DMS 273 treated with DMSO at 0.1 percent for 48 hours (cell line): ENCODE measurements around the gene NTMT1.

ENCODE experiments used
- DNase-seq: peaks from one replicate; lab custom pipeline; 2025; lab: John Stamatoyannopoulos, UW

NTMT1 gene

GRCh38 chr9:129597355-129598088 lies 28.4 kb upstream of the NTMT1 start:
- no peak for DNase-seq

- no peak for DNase-seq
These were observed 27.8 kb upstream of the NTMT1 start for GRCh38 chr9:129598089-129598596.

GRCh38 chr9:129601082-129601674 lies 24.8 kb upstream of the NTMT1 start:
- DNase-seq: no peak

GRCh38 chr9:129602598-129603415 lies 23.2 kb upstream of the NTMT1 start:
- DNase-seq: no peak

- no peak for DNase-seq
These were observed 21.8 kb upstream of the NTMT1 start for GRCh38 chr9:129604056-129604765.

- no peak for DNase-seq
These were observed 21.2 kb upstream of the NTMT1 start for GRCh38 chr9:129604766-129605163.

- DNase-seq: no peak
These were observed 19.6 kb upstream of the NTMT1 start for GRCh38 chr9:129606161-129607026.

GRCh38 chr9:129607027-129607387 lies 19.0 kb upstream of the NTMT1 start:
- no peak for DNase-seq

- DNase-seq: no peak
These were observed 17.1 kb upstream of the NTMT1 start for GRCh38 chr9:129608561-129609481.

GRCh38 chr9:129609486-129610212 lies 16.3 kb upstream of the NTMT1 start:
- no peak for DNase-seq

GRCh38 chr9:129610213-129610472 lies 15.8 kb upstream of the NTMT1 start:
- DNase-seq: no peak

GRCh38 chr9:129610473-129611306 lies 15.3 kb upstream of the NTMT1 start:
- peak; percentile 16 for DNase-seq

GRCh38 chr9:129611307-129611800 lies 14.6 kb upstream of the NTMT1 start:
- DNase-seq: no peak

GRCh38 chr9:129612123-129612522 lies 13.8 kb upstream of the NTMT1 start:
- no peak for DNase-seq

GRCh38 chr9:129612815-129613519 lies 13.0 kb upstream of the NTMT1 start:
- DNase-seq: no peak

- DNase-seq: no peak
These were observed 12.3 kb upstream of the NTMT1 start for GRCh38 chr9:129613520-129614175.

- DNase-seq: no peak
These were observed 11.0 kb upstream of the NTMT1 start for GRCh38 chr9:129614932-129615331.
